ENCODE data around the gene ACOX2. TPM values are rescaled to one million over a fixed set of nuclear protein-coding genes. Genes with fewer than 3 reads are reported as not detected.
A peak's percentile ranks its signal among the peaks of the same experiment; 100 is the strongest.

The ACOX2 gene
- total and polyA plus RNA-seq, 2 of the 13 experiments (the other 11 are each of a cell fraction or from before 2014, with no cell fraction given): 42.6 to 98.5 TPM

DNA sequence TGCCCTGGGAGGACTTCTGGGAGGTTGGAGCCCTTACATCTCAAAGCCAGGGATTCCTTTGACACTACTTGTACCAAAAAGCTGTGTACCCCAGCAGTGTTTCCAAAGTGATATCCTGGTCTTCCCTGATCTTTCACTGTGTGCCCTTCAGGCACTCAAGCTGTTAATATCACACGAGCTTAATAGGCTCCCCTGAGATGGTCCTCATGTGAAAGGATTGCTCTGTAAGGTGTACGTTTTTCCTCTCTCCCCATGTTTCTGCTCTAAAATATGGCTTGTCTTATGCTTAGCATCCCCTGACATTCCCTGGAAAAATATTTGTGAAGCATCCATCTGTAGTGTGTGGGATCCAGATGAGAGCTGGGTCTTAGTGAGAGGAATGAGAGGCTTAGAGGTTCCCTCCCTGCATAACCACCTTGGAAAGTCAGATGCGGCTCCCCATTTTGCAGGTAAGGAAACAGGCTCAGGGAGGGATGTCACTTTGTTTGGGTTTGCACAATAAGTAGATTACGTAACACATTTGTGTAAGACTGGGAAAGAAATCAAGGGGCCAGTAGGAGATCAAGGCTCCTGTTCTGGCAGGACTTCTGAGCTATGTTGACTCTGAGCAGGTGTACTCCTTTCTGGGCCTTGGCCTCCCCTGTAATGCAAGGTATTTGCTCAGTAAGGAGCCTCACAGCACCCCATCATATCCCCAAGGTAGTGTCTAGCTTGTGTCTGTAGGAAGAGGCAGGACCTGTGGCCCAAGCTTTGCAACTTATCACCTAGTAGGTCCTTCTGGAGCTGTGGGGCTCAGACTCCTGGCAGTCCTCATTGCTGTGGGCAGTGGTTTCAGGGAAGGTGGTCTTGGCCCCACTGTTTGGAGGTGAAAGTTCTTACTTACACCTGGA, 667 bp upstream of the ACOX2 start (continued):
- TF ChIP-seq USF2 (IDR thresholded peaks at IDR 0.05; ENCODE audit: low read depth, low read length): no peak
- no peak for TF ChIP-seq USF2 (CRISPR knock-in tag; IDR thresholded peaks at IDR 0.05; ENCODE audit: borderline replicate concordance)
- no peak for TF ChIP-seq ZBTB7A (CRISPR knock-in tag; IDR thresholded peaks at IDR 0.05)
- no peak for TF ChIP-seq PHF5A (CRISPR knock-in tag; IDR thresholded peaks at IDR 0.05; ENCODE audit: low read depth, unreplicated experiment)
- TF ChIP-seq RERE (CRISPR knock-in tag; IDR thresholded peaks at IDR 0.05; ENCODE audit: low read depth): no peak
- TF ChIP-seq CBX1 (IDR thresholded peaks at IDR 0.05; ENCODE audit: low read depth): no peak
- TF ChIP-seq SMC3 (IDR thresholded peaks at IDR 0.05; ENCODE audit: low read length): no peak
- TF ChIP-seq JUN (CRISPR knock-in tag; IDR thresholded peaks at IDR 0.05): no peak
- TF ChIP-seq ELK4 (CRISPR knock-in tag; IDR thresholded peaks at IDR 0.05; ENCODE audit: borderline replicate concordance): no peak
- TF ChIP-seq PAF1 (CRISPR knock-in tag; IDR thresholded peaks at IDR 0.05): no peak
- no peak for TF ChIP-seq RORA (CRISPR knock-in tag; IDR thresholded peaks at IDR 0.05)
- no peak for TF ChIP-seq IRF9 (CRISPR knock-in tag; IDR thresholded peaks at IDR 0.05; ENCODE audit: borderline replicate concordance)
- no peak for TF ChIP-seq ZNF703 (CRISPR knock-in tag; IDR thresholded peaks at IDR 0.05; ENCODE audit: borderline replicate concordance)
- no peak for TF ChIP-seq ZNF879 (CRISPR knock-in tag; IDR thresholded peaks at IDR 0.05)
- no peak for TF ChIP-seq RELA (CRISPR knock-in tag; IDR thresholded peaks at IDR 0.05)
- TF ChIP-seq RXRB (CRISPR knock-in tag; IDR thresholded peaks at IDR 0.05; ENCODE audit: borderline replicate concordance): 0 out of 2 replicates have a peak, but pooled peaks have one; percentile 25
- TF ChIP-seq ATF2 (CRISPR knock-in tag; IDR thresholded peaks at IDR 0.05): 0 out of 2 replicates have a peak, but pooled peaks have one; percentile 34
